ENCODE results near the gene KMT2B. TPM values are rescaled to one million over a fixed set of nuclear protein-coding genes. Genes with fewer than 3 reads are reported as not detected.

Gene KMT2B
- total RNA-seq, 4 donors from 2014 or later, result 33.1 to 74.7 (median 42.0) TPM

GRCh38 chr19:35708391-35708790, 9.4 kb upstream of the KMT2B start:
- WGBS, 2 donors, result 93 to 94% methylated on average over 1 of the region's 1 CpG
- TF ChIP-seq POLR2A (IDR thresholded peaks at IDR 0.05) (no peak), CTCF (IDR thresholded peaks at IDR 0.05) (no peak)
- intact Hi-C loops (cut with DNase I; ENCODE audit: low total_unique reads), result no loop called here
- no peak overlapping the region for H3K4me3 ChIP-seq (ENCODE audit: low read depth, poor library complexity, severe bottlenecking)
- no peak for DNase-seq (ENCODE audit: low spot score in 2 of 2)

DNA sequence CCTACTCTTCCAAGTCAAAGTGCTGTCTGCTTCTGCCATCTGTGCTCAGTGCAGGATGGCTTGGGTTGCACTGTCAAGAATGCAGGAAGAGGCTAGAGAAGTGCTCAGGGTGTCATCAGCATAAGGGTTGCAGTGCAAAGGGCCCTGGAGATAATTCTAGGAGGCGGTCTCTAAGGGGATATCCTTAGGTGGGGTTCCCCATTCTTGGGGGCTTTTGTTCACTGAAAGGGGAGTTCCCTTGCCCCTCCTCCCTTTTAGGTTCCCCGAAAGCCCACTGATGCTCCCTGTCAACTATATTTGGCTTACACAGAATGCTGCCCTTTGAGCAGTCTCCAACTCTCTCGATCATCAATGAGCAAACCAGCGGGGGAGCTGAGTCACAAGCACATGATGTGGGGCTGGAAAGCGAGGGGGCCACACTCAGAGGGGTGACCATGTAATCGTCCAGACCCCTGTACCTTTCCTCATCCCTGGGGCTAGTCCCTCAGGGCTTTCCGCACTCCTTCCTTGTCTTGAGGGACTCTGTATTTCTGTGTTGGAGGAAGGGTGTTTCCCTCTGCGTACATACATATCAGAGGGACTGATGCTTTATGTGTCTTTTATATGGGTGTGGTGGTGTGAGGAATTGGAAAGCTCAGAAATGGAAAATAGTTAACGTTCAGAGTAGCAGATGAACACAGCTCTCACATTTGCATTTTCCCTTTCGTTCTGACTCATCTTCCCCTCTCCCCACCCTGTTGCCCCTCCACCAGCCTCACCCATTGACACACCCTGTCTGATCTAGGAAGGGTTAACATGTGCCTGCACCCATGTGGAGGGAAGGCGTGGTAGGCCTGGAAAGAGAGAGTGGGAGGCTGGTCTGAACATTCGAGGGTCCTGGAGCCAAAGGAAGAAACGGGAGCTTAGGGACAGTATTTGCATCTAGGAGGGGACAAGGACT, 6.7 kb upstream of the KMT2B start:
- 39 to 49% methylated on average over 13 of the region's 13 CpGs for WGBS, 2 donors
- intact Hi-C loops (cut with DNase I; ENCODE audit: low total_unique reads), result no loop called here
- H3K4me3 ChIP-seq (ENCODE audit: low read depth, poor library complexity, severe bottlenecking), result no peak overlapping the region
- no peak for TF ChIP-seq CTCF (IDR thresholded peaks at IDR 0.05)
- TF ChIP-seq POLR2A (IDR thresholded peaks at IDR 0.05), result no peak
- no peak for DNase-seq (ENCODE audit: low spot score in 2 of 2)

DNA sequence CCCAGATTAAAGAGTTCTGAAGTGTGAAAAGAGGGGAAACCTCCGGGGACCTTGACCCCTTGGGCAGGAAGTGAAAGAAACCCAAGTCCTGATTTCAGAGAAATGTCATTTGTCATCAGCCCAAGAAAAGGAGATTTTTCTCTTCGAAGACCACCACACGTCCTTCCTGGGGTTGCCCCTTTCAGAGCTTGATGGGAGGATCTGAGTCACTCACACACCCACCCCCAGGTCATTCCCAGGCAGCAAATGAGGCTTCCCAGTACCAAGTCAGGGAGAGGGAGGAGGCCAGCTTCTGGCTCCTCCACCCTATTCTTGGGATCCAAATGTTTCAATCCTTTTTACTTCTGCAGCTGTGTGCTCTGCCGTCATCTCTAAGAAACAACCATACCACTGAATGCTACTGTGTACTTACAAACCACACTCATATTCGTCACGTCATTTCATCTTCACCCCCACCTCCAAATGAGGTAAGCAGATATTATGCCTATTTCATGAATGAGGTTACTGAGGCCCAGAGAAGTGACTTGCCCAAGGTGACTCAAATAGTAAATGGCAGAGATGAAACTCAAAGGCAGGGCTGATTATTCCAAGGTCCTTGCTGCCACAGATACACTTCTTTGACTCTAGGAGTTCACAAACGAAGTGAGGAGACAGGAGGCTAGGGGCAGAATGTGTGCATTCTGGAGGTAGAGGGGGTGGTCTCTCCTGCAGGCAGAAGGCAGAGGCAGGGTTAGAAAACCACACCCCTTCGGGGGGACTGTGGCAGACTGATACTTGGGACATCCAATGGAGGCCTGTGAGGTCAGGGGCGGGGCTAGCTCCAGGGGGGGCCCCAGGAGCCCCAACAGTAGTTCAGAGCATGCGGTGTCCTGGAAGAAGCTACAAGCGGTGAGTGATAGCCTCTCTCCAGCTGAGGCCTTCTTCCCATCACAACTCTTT, 5.0 kb upstream of the KMT2B start:
- 74 to 76% methylated on average over 10 to 11 of the region's 11 CpGs for WGBS, 2 donors
- H3K4me3 ChIP-seq (ENCODE audit: low read depth, poor library complexity, severe bottlenecking), result no peak overlapping the region
- intact Hi-C loops (cut with DNase I; ENCODE audit: low total_unique reads), result no loop called here
- DNase-seq (ENCODE audit: low spot score in 2 of 2), result no peak
- TF ChIP-seq CTCF (IDR thresholded peaks at IDR 0.05) (no peak), POLR2A (IDR thresholded peaks at IDR 0.05) (no peak)

GRCh38 chr19:35713506-35713850, 4.3 kb upstream of the KMT2B start:
- DNase-seq (ENCODE audit: low spot score in 2 of 2), result no peak
- H3K4me3 ChIP-seq (ENCODE audit: low read depth, poor library complexity, severe bottlenecking), result no peak overlapping the region
- WGBS, 2 donors, result 78 to 85% methylated on average over 2 of the region's 2 CpGs
- intact Hi-C loops (cut with DNase I; ENCODE audit: low total_unique reads), result no loop called here
- TF ChIP-seq POLR2A (IDR thresholded peaks at IDR 0.05), result no peak
- no peak for TF ChIP-seq CTCF (IDR thresholded peaks at IDR 0.05)

DNA sequence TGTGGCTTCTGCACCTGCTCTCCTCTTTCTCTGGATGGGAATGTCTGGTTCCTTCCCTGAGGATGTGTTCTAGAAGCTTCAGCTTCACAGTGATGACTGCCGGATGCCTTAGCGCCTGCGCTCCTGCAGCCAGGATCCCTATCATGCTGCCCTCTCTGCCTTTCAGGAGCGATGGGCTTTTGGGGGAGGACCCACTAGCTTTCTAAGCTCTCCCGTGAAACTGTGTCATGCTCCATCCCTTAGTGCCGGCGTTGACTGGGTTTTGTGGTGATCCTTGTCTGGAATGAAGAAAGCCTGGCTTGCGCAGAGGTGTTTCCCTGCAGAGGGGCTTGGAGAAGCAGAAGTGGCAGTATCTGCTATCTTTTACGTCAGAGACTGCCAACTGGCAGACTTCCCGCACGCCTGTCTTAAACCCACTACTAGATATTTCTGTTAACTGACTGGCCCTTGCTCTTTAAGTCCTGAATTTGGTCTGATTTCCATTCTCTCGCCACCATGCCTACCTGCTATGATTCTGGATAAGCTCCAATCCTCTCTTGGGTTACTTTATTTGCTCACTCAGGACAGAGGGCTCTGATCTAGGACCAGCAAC, 3.8 kb upstream of the KMT2B start:
- TF ChIP-seq POLR2A (IDR thresholded peaks at IDR 0.05) (no peak), CTCF (IDR thresholded peaks at IDR 0.05) (no peak)

More for the DNA sequence above, 3.8 kb upstream of the KMT2B start:
- 85% methylated on average over 12 of the region's 12 CpGs for WGBS, 2 donors
- no peak for DNase-seq (ENCODE audit: low spot score in 2 of 2)
- intact Hi-C loops (cut with DNase I; ENCODE audit: low total_unique reads), result no loop called here
- no peak overlapping the region for H3K4me3 ChIP-seq (ENCODE audit: low read depth, poor library complexity, severe bottlenecking)

Measured in lower leg skin (tissue), 4 donors.